Nephron (organoid): ENCODE measurements around the gene CD47.

Experiments used
- H3K27ac Mint-ChIP-seq, 3 experiments: 2 replicates each; pipeline ENCODE4 v1.8.0; 2020; ENCODE audit warnings: mixed read lengths in 3 of 3, mild to moderate bottlenecking in 2 of 3, moderate library complexity in 1 of 3
- H3K27me3 Mint-ChIP-seq: 2 replicates; pipeline ENCODE4 v1.8.0; 2021; ENCODE audit warnings: low read depth, mild to moderate bottlenecking, moderate library complexity, mixed read lengths
- H3K36me3 Mint-ChIP-seq: 2 replicates; pipeline ENCODE4 v1.8.0; 2020; ENCODE audit warnings: low read depth, mixed read lengths
- H3K4me1 Mint-ChIP-seq: 2 replicates; pipeline ENCODE4 v1.8.0; 2020; ENCODE audit warnings: mixed read lengths
- H3K4me3 Mint-ChIP-seq, 3 experiments: 2 replicates each; pipeline ENCODE4 v1.8.0; 2020; ENCODE audit warnings: mild to moderate bottlenecking in 3 of 3, mixed read lengths in 3 of 3, moderate library complexity in 2 of 3
- H3K9me3 Mint-ChIP-seq: 2 replicates; pipeline ENCODE4 v1.8.0; 2020; ENCODE audit warnings: mixed read lengths
- CTCF ChIP-seq, 3 experiments: fragments of 200-600 bp; sonication (generic); IDR thresholded peaks; one replicate each; pipeline ENCODE4 v1.5.0; 2021; ENCODE audit warnings: antibody characterized with exemption in 3 of 3; ENCODE audit not compliant: unreplicated experiment in 3 of 3

Gene CD47

GRCh38 chr3:108088146-108088545 lies 2.7 kb downstream of the CD47 start:
- peaks cover 10% of the 10 kb centered on the region for H3K4me1 Mint-ChIP-seq
- H3K36me3 Mint-ChIP-seq: no peaks in the 10 kb centered on the region
- peaks cover 9% of the 10 kb centered on the region for H3K27me3 Mint-ChIP-seq
- TF ChIP-seq CTCF (IDR thresholded peaks at IDR 0.05; ENCODE audit: unreplicated experiment in 3 of 3): no peak
- H3K9me3 Mint-ChIP-seq: no peaks in the 10 kb centered on the region
- peak overlapping the region in 2 of 3 experiments; percentile 46 for H3K4me3 Mint-ChIP-seq
- H3K27ac Mint-ChIP-seq: no peak overlapping the region

GRCh38 chr3:108086653-108087052 lies 4.2 kb downstream of the CD47 start:
- H3K36me3 Mint-ChIP-seq: no peaks in the 10 kb centered on the region

GRCh38 chr3:108085810-108086350 lies 5.0 kb downstream of the CD47 start:
- no peak overlapping the region for H3K27ac Mint-ChIP-seq
- no peaks in the 10 kb centered on the region for H3K27me3 Mint-ChIP-seq
- no peak overlapping the region for H3K4me3 Mint-ChIP-seq
- no peaks in the 10 kb centered on the region for H3K36me3 Mint-ChIP-seq
- no peaks in the 10 kb centered on the region for H3K9me3 Mint-ChIP-seq
- no peaks in the 10 kb centered on the region for H3K4me1 Mint-ChIP-seq
- no peak for TF ChIP-seq CTCF (IDR thresholded peaks at IDR 0.05; ENCODE audit: unreplicated experiment in 3 of 3)

More at GRCh38 chr3:108086653-108087052, 4.2 kb downstream of the CD47 start:
- Mint-ChIP-seq H3K27me3 (no peaks in the 10 kb centered on the region), H3K4me1 (no peaks in the 10 kb centered on the region), H3K27ac (no peak overlapping the region), H3K9me3 (no peaks in the 10 kb centered on the region), H3K4me3 (no peak overlapping the region)
- no peak for TF ChIP-seq CTCF (IDR thresholded peaks at IDR 0.05; ENCODE audit: unreplicated experiment in 3 of 3)

- no peak overlapping the region for H3K4me3 Mint-ChIP-seq
- no peaks in the 10 kb centered on the region for H3K4me1 Mint-ChIP-seq
- no peak for TF ChIP-seq CTCF (IDR thresholded peaks at IDR 0.05; ENCODE audit: unreplicated experiment in 3 of 3)
- no peaks in the 10 kb centered on the region for H3K9me3 Mint-ChIP-seq
- no peaks in the 10 kb centered on the region for H3K27me3 Mint-ChIP-seq
- H3K27ac Mint-ChIP-seq: no peak overlapping the region
- H3K36me3 Mint-ChIP-seq: no peaks in the 10 kb centered on the region
These were observed 5.5 kb downstream of the CD47 start for GRCh38 chr3:108085370-108085769.

- Mint-ChIP-seq H3K4me3 (no peak overlapping the region), H3K27ac (no peak overlapping the region), H3K9me3 (no peaks in the 10 kb centered on the region), H3K36me3 (peaks cover 11% of the 10 kb centered on the region), H3K4me1 (no peaks in the 10 kb centered on the region), H3K27me3 (no peaks in the 10 kb centered on the region)
- TF ChIP-seq CTCF (IDR thresholded peaks at IDR 0.05; ENCODE audit: unreplicated experiment in 3 of 3): no peak
These were observed 11.0 kb downstream of the CD47 start for GRCh38 chr3:108079877-108080276.

GRCh38 chr3:108079043-108079442 lies 11.8 kb downstream of the CD47 start:
- H3K36me3 Mint-ChIP-seq: peaks cover 11% of the 10 kb centered on the region

More at GRCh38 chr3:108079043-108079442, 11.8 kb downstream of the CD47 start:
- Mint-ChIP-seq H3K9me3 (no peaks in the 10 kb centered on the region), H3K27me3 (no peaks in the 10 kb centered on the region), H3K4me1 (no peaks in the 10 kb centered on the region), H3K27ac (no peak overlapping the region), H3K4me3 (no peak overlapping the region)
- TF ChIP-seq CTCF (IDR thresholded peaks at IDR 0.05; ENCODE audit: unreplicated experiment in 3 of 3): no peak
